Measurements from ENCODE around the gene HOXD9. TPM values are rescaled to one million over a fixed set of nuclear protein-coding genes. Genes with fewer than 3 reads are reported as not detected.

The HOXD9 gene
- polyA plus RNA-seq, 1 experiment, result 1.8 TPM

GRCh38 chr2:176082824-176083751, 39.4 kb upstream of the HOXD9 start:
- no peaks in the 10 kb centered on the region for H3K36me3 ChIP-seq (ENCODE audit: control insufficient read depth, insufficient read depth, low read length)
- DNase-seq (ENCODE audit: low read depth), result no peak
- no peak for TF ChIP-seq CTCF (IDR thresholded peaks at IDR 0.05; ENCODE audit: insufficient read depth, low read depth, low read length)
- CTCF ChIA-PET, result interaction anchor here (1.3 to 4.9 kb wide), 3 partner anchors 11 to 395 kb away, joined by 3 to 75 read pairs (median 24); no protein-coding TSS in a partner anchor
- no peak overlapping the region for H3K4me3 ChIP-seq (ENCODE audit: low read depth, low read length)
- H3K27me3 ChIP-seq (ENCODE audit: control insufficient read depth, insufficient read depth, low read length), result peaks cover 62% of the 10 kb centered on the region
- POLR2A ChIA-PET, result no interaction called here

- Histone ChIP-seq H3K36me3 (ENCODE audit: control insufficient read depth, insufficient read depth, low read length) (no peaks in the 10 kb centered on the region), H3K4me3 (ENCODE audit: low read depth, low read length) (no peak within 1 kb of the TSS), H3K27me3 (ENCODE audit: control insufficient read depth, insufficient read depth, low read length) (peaks cover 62% of the 10 kb centered on the region)
- ChIA-PET POLR2A (no interaction called here), CTCF (interaction anchor here (4.2 kb wide), 1 partner anchor 13 kb away, joined by 24 read pairs; no protein-coding TSS in a partner anchor)
- no peak for TF ChIP-seq CTCF (IDR thresholded peaks at IDR 0.05; ENCODE audit: insufficient read depth, low read depth, low read length)
- DNase-seq (ENCODE audit: low read depth), result no peak
Measured at GRCh38 chr2:176083796-176084261, 38.7 kb upstream of the HOXD9 start, which contains the start of gene EVX2. Gene EVX2 (minus strand): TSS chr2:176083962. CDS start chr2:176083776, 186 bp downstream.

GRCh38 chr2:176084611-176085119, 37.9 kb upstream of the HOXD9 start:
- Histone ChIP-seq H3K27me3 (ENCODE audit: control insufficient read depth, insufficient read depth, low read length) (peaks cover 62% of the 10 kb centered on the region), H3K36me3 (ENCODE audit: control insufficient read depth, insufficient read depth, low read length) (no peaks in the 10 kb centered on the region), H3K4me3 (ENCODE audit: low read depth, low read length) (no peak overlapping the region)
- TF ChIP-seq CTCF (IDR thresholded peaks at IDR 0.05; ENCODE audit: insufficient read depth, low read depth, low read length), result no peak
- POLR2A ChIA-PET, result no interaction called here
- DNase-seq (ENCODE audit: low read depth), result no peak
- CTCF ChIA-PET, result interaction anchor here (1.1 to 1.9 kb wide), 9 partner anchors 13 to 774 kb away, joined by 3 to 40 read pairs (median 5); no protein-coding TSS in a partner anchor

GRCh38 chr2:176085120-176085788, 37.3 kb upstream of the HOXD9 start:
- Histone ChIP-seq H3K4me3 (ENCODE audit: low read depth, low read length) (no peak overlapping the region), H3K27me3 (ENCODE audit: control insufficient read depth, insufficient read depth, low read length) (peaks cover 65% of the 10 kb centered on the region), H3K36me3 (ENCODE audit: control insufficient read depth, insufficient read depth, low read length) (no peaks in the 10 kb centered on the region)
- TF ChIP-seq CTCF (IDR thresholded peaks at IDR 0.05; ENCODE audit: insufficient read depth, low read depth, low read length), result no peak
- ChIA-PET CTCF (interaction anchor here (0.7 to 1.9 kb wide), 18 partner anchors 7 to 834 kb away, joined by 3 to 40 read pairs (median 4); partner anchors contain the start of gene LNPK), POLR2A (no interaction called here)
- DNase-seq (ENCODE audit: low read depth), result no peak

All from BJ (cell line).